Naive thymus-derived CD8-positive, alpha-beta T cell (primary cell): ENCODE results near the gene UCK2. TPM values are rescaled to one million over a fixed set of nuclear protein-coding genes. Genes with fewer than 3 reads are reported as not detected.
"Not testable (repeated sequence)": the region's sequence is repeated elsewhere in the genome, so short reads cannot be mapped to it uniquely, and the experiment has no call there.

Experiments used
- ATAC-seq, 2 donors: fragments of 150-1000 bp; cut with Tn5 transposase in 1 of 2; sonication (Bioruptor Pico), chemical (Tn5 transposase) in 1 of 2; 1 replicate in 1 of 2; 2 replicates in 1 of 2; pipeline ENCODE4 v1.10.0; 2021; ENCODE audit warnings: mild to moderate bottlenecking in 2 of 2, moderate library complexity in 2 of 2
- POLR2A ChIA-PET: fragments of 350-600 bp; sonication (Branson Sonifier 250); formaldehyde crosslinking; loops from one replicate; lab custom pipeline; 2021; ENCODE audit warnings: antibody characterized with exemption; lab: Charles Lee
- DNase-seq, 10 donors: peaks; one replicate each; pipeline versions ENCODE4 v3.0.0 to v3.0.0-alpha.2; 2020 to 2022
- H3K27ac Mint-ChIP-seq, 10 donors: one replicate each; pipeline ENCODE4 v1.8.0; 2020 to 2022; ENCODE audit warnings: mild to moderate bottlenecking in 10 of 10, mixed read lengths in 10 of 10, moderate library complexity in 4 of 10, inconsistent platforms in 1 of 10
- H3K27me3 Mint-ChIP-seq, 5 donors: one replicate each; pipeline ENCODE4 v1.8.0; 2021 to 2022; ENCODE audit warnings: mixed read lengths in 5 of 5
- H3K36me3 Mint-ChIP-seq, 3 donors: one replicate each; pipeline ENCODE4 v1.8.0; 2020 to 2022; ENCODE audit warnings: mixed read lengths in 3 of 3, mild to moderate bottlenecking in 2 of 3, inconsistent platforms in 1 of 3
- H3K4me1 Mint-ChIP-seq, 4 donors: one replicate each; pipeline ENCODE4 v1.8.0; 2021 to 2022; ENCODE audit warnings: mixed read lengths in 4 of 4
- H3K4me3 Mint-ChIP-seq, 10 donors: one replicate each; pipeline ENCODE4 v1.8.0; 2020 to 2022; ENCODE audit warnings: mild to moderate bottlenecking in 10 of 10, mixed read lengths in 10 of 10, moderate library complexity in 6 of 10, inconsistent platforms in 1 of 10
- H3K9me3 Mint-ChIP-seq, 9 donors: one replicate each; pipeline ENCODE4 v1.8.0; 2020 to 2022; ENCODE audit warnings: mixed read lengths in 9 of 9, mild to moderate bottlenecking in 3 of 9, inconsistent platforms in 1 of 9, moderate library complexity in 1 of 9
- polyA plus RNA-seq, 3 donors: library from polyadenylated mRNA; unstranded; fragments of 300-500 nt; fragmentation: Illumina TruSeq; gene quantifications; one replicate each; pipeline ENCODE4 v1.2.3, GENCODE V29; 2021
- total RNA-seq, 8 experiments: library from RNA in 2 of 8; stranded (reverse) in 2 of 8; gene quantifications; one replicate each; pipeline ENCODE4 v1.2.3 and lab custom pipeline; 2021 to 2026

Gene UCK2
- 1 to 10 TPM; 2.1 to 3.5 TPM for total RNA-seq
- polyA plus RNA-seq: 1 to 10 TPM; 1.1 to 5.3 (median 2.3) TPM
- 0.98 to 85.4 (median 3.9) reads per million in 6 experiments for total RNA-seq (lab: John Stamatoyannopoulos, UW)

DNA sequence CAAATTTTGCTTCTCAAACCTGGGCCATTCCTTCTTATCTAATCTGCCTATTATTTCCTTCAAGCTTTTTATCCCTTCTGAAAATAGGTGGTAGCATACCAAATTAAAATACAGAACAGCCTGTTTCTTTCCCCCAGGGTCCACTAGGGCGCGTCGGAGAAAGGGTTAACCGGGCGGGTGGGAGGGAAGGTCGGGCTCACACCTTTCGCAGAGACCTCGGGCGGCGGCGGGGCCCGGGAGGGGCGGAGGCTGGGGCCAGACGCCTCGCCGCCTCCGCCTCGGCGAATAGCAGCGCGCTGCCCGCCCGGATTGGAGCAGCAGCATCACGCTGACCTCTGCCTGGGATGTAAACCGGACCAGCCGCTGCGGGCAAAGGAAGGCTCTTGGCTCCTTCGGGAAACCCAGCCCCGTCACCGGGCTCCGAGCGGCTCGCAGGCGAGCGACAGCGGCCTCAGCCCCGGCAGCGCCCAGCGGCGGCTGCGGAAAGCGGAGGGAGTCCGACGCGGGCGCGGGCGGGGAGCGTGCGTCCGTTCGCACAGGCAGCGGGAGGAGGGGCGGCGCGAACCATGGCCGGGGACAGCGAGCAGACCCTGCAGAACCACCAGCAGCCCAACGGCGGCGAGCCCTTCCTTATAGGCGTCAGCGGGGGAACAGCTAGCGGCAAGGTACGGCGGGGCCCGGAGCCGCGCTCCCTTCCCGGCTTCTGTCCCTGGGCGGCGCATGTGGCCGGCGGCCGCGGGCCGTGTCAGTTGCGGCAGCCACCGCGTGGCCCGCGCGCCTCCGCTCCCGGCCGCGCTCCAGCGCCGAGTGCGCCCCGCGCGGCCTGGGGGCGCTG, at the start of gene UCK2:
UCK2 (plus strand) TSS at position 347 of the 835 bp plus-strand sequence; CDS start at position 567, 220 bp downstream.
- H3K4me3 Mint-ChIP-seq: peak within 1 kb of the TSS; percentile 83 to 96 (median 94)
- H3K27me3 Mint-ChIP-seq: peaks cover 0 to 2% (median 0%) of the 10 kb centered on the region in 5 donors
- H3K4me1 Mint-ChIP-seq: peaks cover 5 to 20% (median 17%) of the 10 kb centered on the region in 4 donors
- H3K36me3 Mint-ChIP-seq: peaks cover 0 to 2% (median 0%) of the 10 kb centered on the region in 3 donors
- POLR2A ChIA-PET: interaction anchor here (1.8 to 2.0 kb wide), 2 partner anchors 58 to 59 kb away, joined by 7 to 8 read pairs; partner anchors contain the start of gene TMCO1
- DNase-seq (peak in 8 of 10 donors; percentile 1 to 42 (median 32)), ATAC-seq (peak; percentile 80 to 82)
- peak within 1 kb of the TSS; percentile 10 to 93 (median 82) for H3K27ac Mint-ChIP-seq
- peaks cover 0 to 2% (median 0%) of the 10 kb centered on the region in 9 donors for H3K9me3 Mint-ChIP-seq

DNA sequence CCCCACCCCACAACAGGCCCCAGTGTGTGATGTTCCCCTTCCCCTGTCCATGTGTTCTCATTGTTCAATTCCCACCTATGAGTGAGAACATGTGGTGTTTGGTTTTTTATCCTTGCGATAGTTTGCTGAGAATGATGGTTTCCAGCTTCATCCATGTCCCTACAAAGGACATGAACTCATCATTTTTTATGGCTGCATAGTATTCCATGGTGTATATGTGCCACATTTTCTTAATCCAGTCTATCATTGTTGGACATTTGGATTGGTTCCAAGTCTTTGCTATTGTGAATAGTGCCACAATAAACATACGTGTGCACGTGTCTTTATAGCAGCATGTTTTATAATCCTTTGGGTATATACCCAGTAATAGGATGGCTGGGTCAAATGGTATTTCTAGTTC, 49.2 kb upstream of the UCK2 start:
- DNase-seq, H3K4me3 Mint-ChIP-seq, H3K9me3 Mint-ChIP-seq, H3K27ac Mint-ChIP-seq, ATAC-seq, H3K4me1 Mint-ChIP-seq, H3K27me3 Mint-ChIP-seq: not testable (repeated sequence)
- peaks cover 0 to 19% (median 11%) of the 10 kb centered on the region in 3 donors for H3K36me3 Mint-ChIP-seq
- POLR2A ChIA-PET: interaction anchor here (1.2 kb wide), 1 partner anchor 9 kb away, joined by 3 read pairs; the partner anchor contains the start of gene TMCO1

DNA sequence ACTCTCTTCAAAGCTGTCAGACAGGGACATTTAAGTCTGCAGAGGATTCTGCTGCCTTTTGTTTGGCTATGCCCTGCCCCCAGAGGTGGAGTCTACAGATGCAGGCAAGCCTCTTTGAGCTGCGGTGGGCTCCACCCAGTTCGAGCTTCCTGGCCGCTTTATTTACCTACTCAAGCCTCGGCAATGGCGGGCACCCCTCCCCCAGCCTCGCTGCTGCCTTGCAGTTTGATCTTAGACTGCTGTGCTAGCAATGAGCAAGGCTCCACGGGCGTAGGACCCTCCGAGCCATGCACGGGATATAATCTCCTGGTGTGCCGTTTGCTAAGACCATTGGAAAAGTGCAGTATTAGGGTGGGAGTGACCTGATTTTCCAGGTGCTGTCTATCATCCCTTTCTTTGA, 43.9 kb upstream of the UCK2 start:
- H3K9me3 Mint-ChIP-seq, DNase-seq, POLR2A ChIA-PET, H3K4me1 Mint-ChIP-seq, ATAC-seq, H3K27me3 Mint-ChIP-seq, H3K4me3 Mint-ChIP-seq, H3K27ac Mint-ChIP-seq: not testable (repeated sequence)
- peaks cover 0 to 12% (median 3%) of the 10 kb centered on the region in 3 donors for H3K36me3 Mint-ChIP-seq

DNA sequence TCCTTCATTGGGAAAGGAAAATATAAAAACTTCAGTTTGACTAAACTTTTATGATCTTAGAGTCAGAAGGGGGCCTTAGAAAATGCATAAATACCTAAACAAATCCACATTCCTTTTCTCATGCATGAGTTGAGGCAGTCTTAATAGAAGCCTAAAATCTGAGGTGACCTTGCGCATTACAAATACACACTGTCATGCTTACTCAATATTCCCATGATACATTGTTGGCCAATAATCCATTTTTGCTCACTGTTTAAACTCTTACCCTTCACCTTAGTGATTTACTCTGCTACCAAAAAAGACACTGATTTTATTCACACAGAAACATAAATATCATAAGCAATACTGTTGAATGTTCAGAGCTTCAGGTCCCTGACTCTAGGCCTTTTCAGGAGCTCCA, 39.7 kb upstream of the UCK2 start:
- peaks cover 1 to 10% (median 6%) of the 10 kb centered on the region in 5 donors for H3K27me3 Mint-ChIP-seq
- ATAC-seq (no peak), DNase-seq (no peak)
- POLR2A ChIA-PET: no interaction called here
- H3K9me3 Mint-ChIP-seq: peaks cover 0 to 6% (median 0%) of the 10 kb centered on the region in 9 donors
- H3K27ac Mint-ChIP-seq: no peak overlapping the region
- peaks cover 0 to 12% (median 3%) of the 10 kb centered on the region in 3 donors for H3K36me3 Mint-ChIP-seq
- no peak overlapping the region for H3K4me3 Mint-ChIP-seq
- H3K4me1 Mint-ChIP-seq: peaks cover 0 to 3% (median 1%) of the 10 kb centered on the region in 4 donors

DNA sequence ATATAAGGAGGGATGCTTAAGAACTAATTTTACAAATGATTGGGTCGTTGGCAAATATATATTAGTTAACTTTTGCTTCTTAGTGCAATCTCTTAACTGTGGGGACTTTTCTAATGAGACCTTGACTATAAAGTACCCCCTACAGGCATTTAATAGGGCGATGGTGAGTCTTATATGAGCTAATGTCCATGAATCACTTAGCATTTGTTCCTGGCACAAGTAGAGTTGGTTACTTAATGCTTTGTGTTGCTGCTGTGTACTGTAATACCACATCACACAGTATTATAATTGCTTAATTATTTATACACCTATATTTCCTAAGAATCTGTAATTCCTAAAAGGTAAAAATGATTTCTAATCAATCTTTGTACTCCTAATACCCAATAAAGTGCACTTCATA, 33.5 kb upstream of the UCK2 start:
- ATAC-seq: no peak

DNA sequence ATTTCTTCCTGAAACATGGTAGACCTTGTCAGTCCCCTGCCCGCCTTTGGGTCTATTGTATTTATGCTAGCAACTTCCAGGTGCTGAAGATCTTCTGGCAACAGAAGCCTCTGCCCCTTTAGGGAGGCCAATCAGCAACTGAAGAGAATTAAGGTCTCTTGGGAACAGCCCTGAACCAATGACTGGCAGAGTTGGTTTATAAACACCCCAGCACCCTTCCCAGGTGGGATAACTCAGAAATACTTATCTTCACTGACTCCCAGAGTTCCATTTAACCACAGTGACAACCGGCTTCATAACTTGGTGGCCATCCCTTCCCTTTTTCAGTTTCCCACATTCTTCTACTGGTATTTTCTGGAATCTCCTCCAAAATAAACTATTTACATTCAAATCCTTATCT, 31.5 kb upstream of the UCK2 start:
- no peak for ATAC-seq
- Mint-ChIP-seq H3K4me1 (no peaks in the 10 kb centered on the region), H3K27ac (no peak overlapping the region), H3K4me3 (no peak overlapping the region), H3K27me3 (peaks cover 4 to 23% (median 17%) of the 10 kb centered on the region in 5 donors), H3K9me3 (peaks cover 0 to 9% (median 4%) of the 10 kb centered on the region in 9 donors), H3K36me3 (peaks cover 0 to 7% (median 0%) of the 10 kb centered on the region in 3 donors)
- DNase-seq: no peak
- POLR2A ChIA-PET: no interaction called here

More for the DNA sequence above, 33.5 kb upstream of the UCK2 start:
- Mint-ChIP-seq H3K27me3 (peaks cover 6 to 22% (median 14%) of the 10 kb centered on the region in 5 donors), H3K36me3 (no peaks in the 10 kb centered on the region), H3K27ac (no peak overlapping the region), H3K4me3 (no peak overlapping the region), H3K4me1 (no peaks in the 10 kb centered on the region), H3K9me3 (no peaks in the 10 kb centered on the region)
- DNase-seq: no peak
- POLR2A ChIA-PET: no interaction called here

DNA sequence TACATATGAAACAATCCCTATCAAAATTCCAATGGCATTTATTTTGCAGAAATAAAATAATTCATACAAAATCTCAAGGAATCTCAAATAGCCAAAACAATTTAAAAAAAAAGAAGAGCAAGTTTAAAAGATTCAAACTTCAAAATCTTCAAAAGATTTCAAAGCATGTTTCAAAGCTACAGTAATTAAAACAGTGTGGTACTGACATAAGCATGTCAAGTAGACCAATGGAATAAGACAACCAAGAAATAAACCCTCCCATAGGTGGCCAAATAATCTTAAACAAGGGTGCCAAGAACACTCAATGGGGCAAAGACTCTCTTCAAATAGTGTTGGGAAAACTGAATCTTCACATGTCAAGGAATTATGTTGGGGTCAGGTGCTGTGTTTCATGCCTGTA, 28.0 kb upstream of the UCK2 start:
- DNase-seq (no peak), ATAC-seq (no peak)
- Mint-ChIP-seq H3K4me1 (no peaks in the 10 kb centered on the region), H3K27ac (no peak overlapping the region), H3K4me3 (no peak overlapping the region), H3K27me3 (peaks cover 0 to 17% (median 12%) of the 10 kb centered on the region in 5 donors), H3K9me3 (peaks cover 0 to 17% (median 8%) of the 10 kb centered on the region in 9 donors), H3K36me3 (peaks cover 0 to 20% (median 0%) of the 10 kb centered on the region in 3 donors)
- POLR2A ChIA-PET: no interaction called here

DNA sequence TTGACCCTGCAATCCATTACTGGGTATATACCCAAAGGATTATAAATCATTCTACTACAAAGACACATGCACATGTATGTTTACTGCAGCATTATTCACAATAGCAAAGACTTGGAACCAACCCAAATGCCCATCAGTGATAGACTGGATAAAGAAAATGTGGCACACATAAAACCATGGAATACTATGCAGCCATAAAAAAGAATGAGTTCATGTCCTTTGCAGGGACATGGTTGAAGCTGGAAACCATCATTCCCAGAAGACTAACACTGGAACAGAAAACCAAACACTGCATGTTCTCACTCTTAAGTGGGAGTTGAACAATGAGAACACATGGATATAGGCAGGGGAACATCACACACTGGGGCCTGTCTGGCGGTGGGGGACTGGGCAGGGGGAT, 22.9 kb upstream of the UCK2 start:
- H3K27ac Mint-ChIP-seq, H3K4me3 Mint-ChIP-seq, POLR2A ChIA-PET, ATAC-seq, H3K4me1 Mint-ChIP-seq, DNase-seq: not testable (repeated sequence)
- Mint-ChIP-seq H3K9me3 (peaks cover 0 to 12% (median 3%) of the 10 kb centered on the region in 9 donors), H3K27me3 (peaks cover 0 to 11% (median 7%) of the 10 kb centered on the region in 5 donors), H3K36me3 (peaks cover 0 to 15% (median 0%) of the 10 kb centered on the region in 3 donors)

DNA sequence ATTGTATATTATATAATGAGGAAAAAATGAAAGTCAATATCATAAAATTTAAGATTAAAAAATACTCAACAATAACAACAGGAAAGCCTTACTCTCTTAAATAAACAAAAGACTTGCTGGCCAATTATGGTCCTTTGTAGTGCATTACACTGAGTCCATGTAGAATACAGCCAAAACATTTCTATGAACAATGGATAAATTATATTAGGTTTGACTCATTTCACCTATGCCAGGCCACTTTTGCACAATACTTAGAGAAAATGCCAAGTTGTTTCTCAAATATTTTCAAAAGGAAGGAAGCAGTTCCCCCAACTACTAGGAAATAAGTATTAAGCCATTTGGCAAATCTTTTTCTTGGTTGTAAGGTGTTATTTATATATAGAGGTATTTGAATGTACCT, 19.8 kb upstream of the UCK2 start:
- DNase-seq: no peak
- Mint-ChIP-seq H3K27me3 (peaks cover 0 to 6% (median 4%) of the 10 kb centered on the region in 5 donors), H3K36me3 (peaks cover 0 to 6% (median 0%) of the 10 kb centered on the region in 3 donors), H3K9me3 (peaks cover 0 to 9% (median 0%) of the 10 kb centered on the region in 9 donors), H3K4me1 (peaks cover 0 to 3% (median 0%) of the 10 kb centered on the region in 4 donors), H3K4me3 (no peak overlapping the region), H3K27ac (no peak overlapping the region)
- POLR2A ChIA-PET: no interaction called here
- no peak for ATAC-seq

DNA sequence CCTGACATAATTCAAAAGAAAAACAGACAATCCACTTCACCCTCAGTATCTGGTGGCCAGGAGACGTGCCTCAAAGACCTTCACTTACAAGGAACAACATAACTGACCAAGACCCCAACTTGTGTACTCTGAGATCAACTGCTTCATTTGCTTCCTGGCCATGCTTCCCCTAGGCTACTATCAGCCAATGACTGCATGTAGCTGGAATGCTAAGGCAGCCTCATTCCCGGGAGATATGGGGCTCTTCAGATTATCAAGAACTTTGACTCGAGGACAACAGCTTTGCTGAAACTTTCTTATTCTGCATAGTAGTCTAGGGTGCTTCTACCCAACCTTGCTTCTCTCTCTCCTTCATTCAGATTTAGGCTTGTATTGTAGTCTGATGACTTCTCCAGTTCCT, 11.7 kb upstream of the UCK2 start:
- H3K27me3 Mint-ChIP-seq: peaks cover 0 to 12% (median 12%) of the 10 kb centered on the region in 5 donors
- ATAC-seq (no peak), DNase-seq (no peak)
- H3K4me3 Mint-ChIP-seq: no peak overlapping the region
- POLR2A ChIA-PET: no interaction called here
- no peak overlapping the region for H3K27ac Mint-ChIP-seq
- peaks cover 0 to 7% (median 0%) of the 10 kb centered on the region in 3 donors for H3K36me3 Mint-ChIP-seq
- peaks cover 0 to 5% (median 2%) of the 10 kb centered on the region in 9 donors for H3K9me3 Mint-ChIP-seq
- H3K4me1 Mint-ChIP-seq: no peaks in the 10 kb centered on the region

DNA sequence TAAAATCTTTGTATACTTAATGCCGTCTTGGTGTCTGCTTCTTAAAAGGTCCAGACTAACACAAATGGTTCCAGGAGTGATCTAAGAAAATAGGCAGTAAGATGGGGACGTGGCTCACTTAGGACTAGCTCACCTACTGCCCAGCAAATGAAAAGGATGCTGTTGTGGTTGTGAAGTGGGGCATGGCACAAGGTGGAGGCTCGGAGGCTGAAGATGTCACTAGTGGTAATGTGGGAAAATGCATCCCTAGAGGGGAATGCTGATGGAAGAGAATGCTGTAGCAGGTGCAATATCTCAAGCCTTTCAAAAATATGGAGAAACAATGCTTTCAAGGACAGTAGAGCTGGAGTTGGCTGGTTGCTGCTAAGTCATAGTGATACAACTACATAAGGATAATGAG, 11.3 kb upstream of the UCK2 start:
- peaks cover 3 to 14% (median 12%) of the 10 kb centered on the region in 5 donors for H3K27me3 Mint-ChIP-seq
- ATAC-seq (no peak), DNase-seq (no peak)

DNA sequence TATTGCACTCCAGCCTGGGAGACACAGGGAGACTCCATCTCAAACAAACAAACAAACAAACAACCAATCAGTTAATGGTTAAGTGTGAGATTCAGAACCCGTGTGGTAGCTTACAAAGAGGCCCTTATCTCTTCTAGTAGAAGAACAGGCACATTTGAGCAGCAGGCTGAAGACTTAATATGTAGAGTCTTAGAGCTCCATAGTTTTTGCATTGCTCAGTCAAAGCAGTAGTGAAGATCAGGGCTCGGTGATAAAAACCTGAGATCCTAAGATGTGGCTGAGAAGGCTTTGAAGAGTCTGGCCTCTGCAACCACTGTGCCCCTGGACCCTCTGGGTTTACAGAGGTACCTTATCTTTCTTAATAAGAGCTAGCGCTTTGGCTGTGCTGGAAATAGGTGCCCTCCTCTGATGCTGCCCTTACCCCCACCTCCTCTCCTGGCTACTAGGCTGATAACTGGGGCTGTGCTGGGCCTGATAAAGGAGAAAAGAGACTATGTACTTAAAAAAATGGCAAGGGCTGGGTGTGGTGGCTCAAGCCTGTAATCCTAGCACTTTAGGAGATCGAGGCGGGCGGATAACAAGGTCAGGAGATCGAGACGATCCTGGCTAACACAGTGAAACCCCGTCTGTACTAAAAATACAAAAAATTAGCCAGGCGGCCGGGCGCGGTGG, 10.5 kb upstream of the UCK2 start:
- Mint-ChIP-seq H3K36me3 (peaks cover 0 to 7% (median 0%) of the 10 kb centered on the region in 3 donors), H3K27me3 (peaks cover 10 to 17% (median 11%) of the 10 kb centered on the region in 5 donors), H3K4me1 (no peaks in the 10 kb centered on the region), H3K9me3 (peaks cover 0 to 5% (median 2%) of the 10 kb centered on the region in 9 donors), H3K4me3 (no peak overlapping the region), H3K27ac (no peak overlapping the region)
- DNase-seq (no peak), ATAC-seq (no peak)
- POLR2A ChIA-PET: no interaction called here

More for the DNA sequence above, 11.3 kb upstream of the UCK2 start:
- Mint-ChIP-seq H3K9me3 (peaks cover 0 to 5% (median 2%) of the 10 kb centered on the region in 9 donors), H3K4me3 (no peak overlapping the region), H3K36me3 (peaks cover 0 to 7% (median 0%) of the 10 kb centered on the region in 3 donors), H3K4me1 (no peaks in the 10 kb centered on the region), H3K27ac (no peak overlapping the region)
- POLR2A ChIA-PET: no interaction called here
